Heart right ventricle (tissue), 16 donors: Measurements from ENCODE around the gene FANCM. TPM values are rescaled to one million over a fixed set of nuclear protein-coding genes. Genes with fewer than 3 reads are reported as not detected.

Source experiments
- ATAC-seq, 8 donors: fragments of 200-7000 bp; cut with Tn5 transposase; one replicate each; pipeline ENCODE4 v1.9.1; 2020; ENCODE audit warnings: mild to moderate bottlenecking in 8 of 8, moderate library complexity in 8 of 8, moderate number of reproducible peaks in 1 of 8
- DNase-seq, 2 donors: peaks; one replicate each; pipeline ENCODE4 v3.0.0-alpha.2; 2020
- H3K27ac ChIP-seq, 10 donors: fragments of 200-600 bp; sonication (generic) in 2 of 10; one replicate each; pipeline versions ENCODE4 v1.5.0 to v1.8.0; 2020 to 2022; ENCODE audit warnings: mild to moderate bottlenecking in 3 of 10
- H3K27me3 ChIP-seq, 7 donors: fragments of 200-600 bp; one replicate each; pipeline ENCODE4 v1.8.0; 2021 to 2022; ENCODE audit warnings: mild to moderate bottlenecking in 2 of 7
- H3K36me3 ChIP-seq, 9 donors: fragments of 200-600 bp; sonication (generic) in 1 of 9; one replicate each; pipeline versions ENCODE4 v1.5.0 to v1.8.0; 2020 to 2022; ENCODE audit warnings: mild to moderate bottlenecking in 2 of 9
- H3K4me1 ChIP-seq, 9 donors: fragments of 200-600 bp; sonication (generic) in 1 of 9; one replicate each; pipeline versions ENCODE4 v1.5.0 to v1.8.0; 2020 to 2022; ENCODE audit warnings: mild to moderate bottlenecking in 4 of 9
- H3K4me3 ChIP-seq, 10 donors: fragments of 200-600 bp; sonication (generic) in 2 of 10; one replicate each; pipeline versions ENCODE4 v1.5.0 to v1.8.0; 2020 to 2022; ENCODE audit warnings: mild to moderate bottlenecking in 7 of 10, moderate library complexity in 2 of 10
- H3K9me3 ChIP-seq, 11 donors: fragments of 200-600 bp in 10 of 11; sonication (generic) in 2 of 11; one replicate each; pipeline versions ENCODE4 v1.5.0 to v1.8.0; 2013 to 2022; ENCODE audit warnings: mild to moderate bottlenecking in 2 of 11, control low read depth in 1 of 11, moderate library complexity in 1 of 11
- WGBS, 2 donors: extraction: QIAGEN DNeasy Blood & Tissue Kit; methylation state at CpG; one replicate each; pipeline ENCODE4 v1.1.7; 2013; ENCODE audit warnings: inconsistent platforms in 1 of 2; 5-methylcytosine and 5-hydroxymethylcytosine counted together
- intact Hi-C, 10 donors: fragments of 100-400 bp; cut with DNase I; formaldehyde crosslinking; loops; one replicate each; pipeline versions ENCODE4 v1.11.1 to v1.14.2; 2022
- polyA plus RNA-seq, 2 donors: library from polyadenylated mRNA; stranded (reverse); fragments of 200-250 nt; gene quantifications; one replicate each; pipeline ENCODE4 v1.2.3, GENCODE V29; 2013
- total RNA-seq, 10 donors: library from RNA; stranded (reverse); fragmentation: NEBNext Ultra II Directional in 3 of 10; extraction: Animal tissue kit (Norgen Biotek cat#: 25700) in 3 of 10; gene quantifications; one replicate each; pipeline versions ENCODE4 v1.2.1 to v1.2.4, GENCODE V29; 2021 to 2023
- TF ChIP-seq, protein P1 (sequence below), 9 donors: fragments of 200-600 bp; sonication (generic) in 2 of 9; IDR thresholded peaks; one replicate each; pipeline versions ENCODE4 v1.5.0 to v1.8.0; 2021 to 2022; ENCODE audit warnings: antibody characterized with exemption in 9 of 9, mild to moderate bottlenecking in 5 of 9, moderate library complexity in 1 of 9
- donor health status: Arrhythmogenic right ventricular cardiomyopathy.
- donor health status: ischemic (EF 13 %, LVEDD 7.1; RV severe dilation, severe dysfunction).
- donor health status: healthy with polysubstance abuse.
- donor health status: DM: no; HTN: yes; CAD: no.
- donor health status: DM: no; HTN: no; CAD: no.
- donor health status: ischemic (EF 25% LVEDD 6.9; RV normal size, moderate dysfunction).
- donor health status: ischemic (EF 25% LVEDD 5.7; RV mildly dilated, moderate dysfunction).
- donor health status: healthy.
- donor health status: DM: yes; HTN: yes; CAD: no.
- donor health status: Ischemic cardiomyopathy.
- donor health status: ischemic (EF 35%, LVEDD 5.7; RV mildly dilated, moderate dysfunction).
- donor health status: nonischemic (EF 11% LVEDD 7.7; RV severe dilation, severe dysfunction).
- donor health status: DM: yes; HTN: yes; CAD: no.
- donor health status: PGD.
- donor health status: ischemic (EF 29% LVEDD 5.4; RV normal size, mild dysfunction).
- donor health status: nonischemic (EF 23%, LVEDD 6.1; RV moderate dilation, normal function).

FANCM gene
- total and polyA plus RNA-seq, 12 donors, result 0.96 to 6.2 (median 3.7) TPM

DNA sequence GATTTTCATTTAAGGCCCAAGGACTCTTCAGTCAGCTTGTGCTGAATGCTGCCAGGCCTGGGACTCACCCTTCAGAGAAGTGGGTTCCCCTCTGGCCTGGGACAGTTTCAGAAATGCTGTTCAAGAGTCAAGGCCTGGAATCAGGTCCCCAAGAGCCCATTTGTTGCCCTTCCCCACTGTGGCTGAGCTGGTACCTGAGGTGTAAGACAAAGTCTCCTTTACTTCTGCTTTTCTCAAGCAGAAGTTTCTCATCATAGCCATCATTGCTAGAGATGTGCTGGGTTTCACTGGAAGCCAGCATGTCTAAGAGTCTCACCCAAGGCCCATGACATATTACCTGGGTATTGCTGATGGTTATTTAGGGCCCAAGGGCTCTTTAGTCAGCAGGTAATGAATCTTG, 8.9 kb downstream of the FANCM start:
- Histone ChIP-seq H3K27ac (no peak overlapping the region), H3K4me3 (no peak overlapping the region), H3K36me3 (peaks cover 0 to 23% (median 0%) of the 10 kb centered on the region in 9 donors), H3K4me1 (no peaks in the 10 kb centered on the region), H3K9me3 (no peaks in the 10 kb centered on the region), H3K27me3 (no peaks in the 10 kb centered on the region)
- no peak for ATAC-seq
- intact Hi-C loops, result no loop called here
- TF ChIP-seq, protein P1, sequence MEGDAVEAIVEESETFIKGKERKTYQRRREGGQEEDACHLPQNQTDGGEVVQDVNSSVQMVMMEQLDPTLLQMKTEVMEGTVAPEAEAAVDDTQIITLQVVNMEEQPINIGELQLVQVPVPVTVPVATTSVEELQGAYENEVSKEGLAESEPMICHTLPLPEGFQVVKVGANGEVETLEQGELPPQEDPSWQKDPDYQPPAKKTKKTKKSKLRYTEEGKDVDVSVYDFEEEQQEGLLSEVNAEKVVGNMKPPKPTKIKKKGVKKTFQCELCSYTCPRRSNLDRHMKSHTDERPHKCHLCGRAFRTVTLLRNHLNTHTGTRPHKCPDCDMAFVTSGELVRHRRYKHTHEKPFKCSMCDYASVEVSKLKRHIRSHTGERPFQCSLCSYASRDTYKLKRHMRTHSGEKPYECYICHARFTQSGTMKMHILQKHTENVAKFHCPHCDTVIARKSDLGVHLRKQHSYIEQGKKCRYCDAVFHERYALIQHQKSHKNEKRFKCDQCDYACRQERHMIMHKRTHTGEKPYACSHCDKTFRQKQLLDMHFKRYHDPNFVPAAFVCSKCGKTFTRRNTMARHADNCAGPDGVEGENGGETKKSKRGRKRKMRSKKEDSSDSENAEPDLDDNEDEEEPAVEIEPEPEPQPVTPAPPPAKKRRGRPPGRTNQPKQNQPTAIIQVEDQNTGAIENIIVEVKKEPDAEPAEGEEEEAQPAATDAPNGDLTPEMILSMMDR (IDR thresholded peaks at IDR 0.05), result no peak
- no peak for DNase-seq

DNA sequence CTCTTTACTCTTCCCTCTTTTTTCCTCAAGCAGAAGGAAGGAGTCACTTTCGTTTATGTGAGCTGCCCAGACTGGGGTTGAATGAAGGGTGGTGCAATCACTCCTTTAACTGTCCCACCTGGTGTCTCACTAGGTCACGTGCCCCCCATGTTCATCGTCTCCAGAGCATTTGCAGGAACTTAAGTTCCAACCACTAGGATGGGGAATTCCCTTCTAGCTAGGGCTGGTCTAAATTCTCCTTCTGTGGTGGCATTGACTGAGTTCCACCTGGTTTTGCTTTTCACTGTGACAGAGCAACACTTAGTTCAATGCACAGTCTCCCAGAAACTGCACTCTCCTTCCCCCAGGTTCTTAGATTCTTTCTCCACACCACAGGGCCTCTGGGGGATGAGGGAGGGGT, 9.5 kb downstream of the FANCM start:
- TF ChIP-seq, protein P1 (IDR thresholded peaks at IDR 0.05), result no peak
- H3K27me3 ChIP-seq, result no peaks in the 10 kb centered on the region
- 96% methylated on average over 3 of the region's 3 CpGs for WGBS, 2 donors
- no peak overlapping the region for H3K27ac ChIP-seq
- no peaks in the 10 kb centered on the region for H3K4me1 ChIP-seq
- intact Hi-C loops, result no loop called here
- H3K4me3 ChIP-seq, result no peak overlapping the region
- no peaks in the 10 kb centered on the region for H3K9me3 ChIP-seq
- ATAC-seq, result no peak
- peaks cover 0 to 28% (median 0%) of the 10 kb centered on the region in 9 donors for H3K36me3 ChIP-seq
- no peak for DNase-seq

DNA sequence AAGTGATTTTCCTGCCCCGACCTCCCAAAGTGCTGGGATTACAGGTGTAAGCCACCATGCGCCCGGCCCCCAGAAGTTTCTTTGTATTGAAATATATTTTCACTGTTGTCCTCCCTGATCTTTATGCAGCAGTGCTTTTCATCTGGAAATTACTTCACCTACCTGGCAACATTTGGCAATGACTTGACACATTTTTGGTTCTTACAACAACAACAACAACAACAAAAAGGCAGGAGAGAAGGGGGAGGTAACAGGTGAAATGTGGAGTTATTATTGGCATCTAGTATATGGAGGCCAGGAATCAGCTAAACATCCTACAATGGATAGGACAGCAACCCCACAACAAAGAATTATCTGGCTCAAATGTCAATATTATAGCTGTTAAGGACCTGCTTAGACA, 13.9 kb downstream of the FANCM start:
- intact Hi-C loops, result no loop called here
- no peaks in the 10 kb centered on the region for H3K4me1 ChIP-seq
- DNase-seq (no peak), ATAC-seq (no peak)
- H3K4me3 ChIP-seq, result no peak overlapping the region
- H3K27ac ChIP-seq, result no peak overlapping the region
- TF ChIP-seq, protein P1 (IDR thresholded peaks at IDR 0.05), result no peak
- WGBS, 2 donors, result 94 to 95% methylated on average over 3 of the region's 3 CpGs
- H3K27me3 ChIP-seq, result no peaks in the 10 kb centered on the region
- H3K36me3 ChIP-seq, result peaks cover 0 to 26% (median 0%) of the 10 kb centered on the region in 9 donors
- no peaks in the 10 kb centered on the region for H3K9me3 ChIP-seq

DNA sequence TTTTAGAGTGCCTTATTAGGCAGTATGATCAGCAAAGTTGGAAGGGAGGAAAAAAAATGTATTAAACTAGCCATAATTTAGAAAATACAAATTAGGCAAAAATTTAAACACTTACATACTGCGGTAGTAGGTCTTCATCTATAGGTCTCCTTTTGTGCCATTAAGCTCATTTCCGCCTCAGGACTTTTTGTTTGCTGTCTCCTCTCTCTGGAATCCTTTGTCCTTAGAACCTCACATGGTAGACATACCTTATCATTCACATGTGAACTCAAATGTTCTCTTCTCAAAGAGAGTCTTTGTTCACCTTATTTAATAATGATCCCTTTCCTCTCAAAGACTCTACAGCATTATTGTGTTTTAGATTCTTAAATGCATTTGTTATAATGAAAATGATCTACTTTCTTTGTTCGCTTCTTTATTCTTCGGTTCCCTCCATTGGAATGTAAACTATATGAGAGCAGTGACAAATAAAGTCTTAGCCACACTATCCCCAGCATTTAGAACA, 14.7 kb downstream of the FANCM start:
- ATAC-seq (no peak), DNase-seq (no peak)
- TF ChIP-seq, protein P1 (IDR thresholded peaks at IDR 0.05), result no peak
- H3K27ac ChIP-seq, result no peak overlapping the region
- H3K9me3 ChIP-seq, result no peaks in the 10 kb centered on the region
- intact Hi-C loops, result no loop called here
- H3K36me3 ChIP-seq, result peaks cover 0 to 22% (median 0%) of the 10 kb centered on the region in 9 donors
- 95 to 99% methylated on average over 4 of the region's 4 CpGs for WGBS, 2 donors
- H3K27me3 ChIP-seq, result no peaks in the 10 kb centered on the region
- no peak overlapping the region for H3K4me3 ChIP-seq
- H3K4me1 ChIP-seq, result no peaks in the 10 kb centered on the region
